ENCODE data around the gene PSMD1. TPM values are rescaled to one million over a fixed set of nuclear protein-coding genes. Genes with fewer than 3 reads are reported as not detected.
"Not testable (repeated sequence)": the region's sequence is repeated elsewhere in the genome, so short reads cannot be mapped to it uniquely, and the experiment has no call there.

The PSMD1 gene
- total RNA-seq, 1 donor from 2014 or later: 55.3 TPM

- DNase-seq (no peak), ATAC-seq (no peak)
- H3K27me3 ChIP-seq (ENCODE audit: low read depth): peaks cover 5% of the 10 kb centered on the region
- no peak for TF ChIP-seq CTCF (IDR thresholded peaks at IDR 0.05)
- H3K4me3 ChIP-seq: no peak overlapping the region
- H3K27ac ChIP-seq: no peak overlapping the region
- no peaks in the 10 kb centered on the region for H3K36me3 ChIP-seq
- intact Hi-C loops (cut with DNase I): no loop called here
- no peaks in the 10 kb centered on the region for H3K4me1 ChIP-seq
- H3K9me3 ChIP-seq: no peaks in the 10 kb centered on the region
Measured at GRCh38 chr2:231016566-231017230, 40.0 kb upstream of the PSMD1 start.

GRCh38 chr2:231017231-231017598, 39.5 kb upstream of the PSMD1 start:
- no peaks in the 10 kb centered on the region for H3K9me3 ChIP-seq
- DNase-seq (no peak), ATAC-seq (no peak)
- H3K36me3 ChIP-seq: no peaks in the 10 kb centered on the region
- no peaks in the 10 kb centered on the region for H3K4me1 ChIP-seq
- TF ChIP-seq CTCF (IDR thresholded peaks at IDR 0.05): no peak
- H3K27ac ChIP-seq: no peak overlapping the region
- H3K27me3 ChIP-seq (ENCODE audit: low read depth): peaks cover 5% of the 10 kb centered on the region
- intact Hi-C loops (cut with DNase I): no loop called here
- H3K4me3 ChIP-seq: no peak overlapping the region

- intact Hi-C loops (cut with DNase I): no loop called here
- TF ChIP-seq CTCF (IDR thresholded peaks at IDR 0.05): no peak
- Histone ChIP-seq H3K4me1 (no peaks in the 10 kb centered on the region), H3K4me3 (no peak overlapping the region), H3K27ac (no peak overlapping the region), H3K36me3 (no peaks in the 10 kb centered on the region), H3K27me3 (ENCODE audit: low read depth) (peaks cover 5% of the 10 kb centered on the region), H3K9me3 (no peaks in the 10 kb centered on the region)
- ATAC-seq: no peak
- no peak for DNase-seq
Measured at GRCh38 chr2:231018184-231018583, 38.5 kb upstream of the PSMD1 start.

- H3K4me1 ChIP-seq; H3K27me3 ChIP-seq (ENCODE audit: low read depth); ATAC-seq; H3K4me3 ChIP-seq; H3K9me3 ChIP-seq; DNase-seq; H3K36me3 ChIP-seq; intact Hi-C loops (cut with DNase I); H3K27ac ChIP-seq: not testable (repeated sequence)
Measured at GRCh38 chr2:231025059-231025458, 31.6 kb upstream of the PSMD1 start.

GRCh38 chr2:231028889-231029288, 27.8 kb upstream of the PSMD1 start:
- ATAC-seq (no peak), DNase-seq (no peak)
- no peaks in the 10 kb centered on the region for H3K36me3 ChIP-seq
- intact Hi-C loops (cut with DNase I): no loop called here
- H3K9me3 ChIP-seq: no peaks in the 10 kb centered on the region
- no peak overlapping the region for H3K27ac ChIP-seq
- no peak overlapping the region for H3K4me3 ChIP-seq
- no peak for TF ChIP-seq CTCF (IDR thresholded peaks at IDR 0.05)
- H3K27me3 ChIP-seq (ENCODE audit: low read depth): peaks cover 12% of the 10 kb centered on the region
- no peaks in the 10 kb centered on the region for H3K4me1 ChIP-seq

GRCh38 chr2:231029563-231029962, 27.1 kb upstream of the PSMD1 start:
- peaks cover 12% of the 10 kb centered on the region for H3K27me3 ChIP-seq (ENCODE audit: low read depth)
- DNase-seq: no peak
- H3K9me3 ChIP-seq: no peaks in the 10 kb centered on the region
- no peaks in the 10 kb centered on the region for H3K36me3 ChIP-seq
- no peak for ATAC-seq
- no peak for TF ChIP-seq CTCF (IDR thresholded peaks at IDR 0.05)
- H3K27ac ChIP-seq: no peak overlapping the region
- H3K4me1 ChIP-seq: no peaks in the 10 kb centered on the region
- intact Hi-C loops (cut with DNase I): no loop called here
- H3K4me3 ChIP-seq: no peak overlapping the region

Data from lower lobe of right lung (tissue), 2 donors.